DMS 273 treated with DMSO at 0.1 percent for 48 hours (cell line): Measurements from ENCODE around the gene LRRC1.

ENCODE experiments used
- DNase-seq: peaks from one replicate; lab custom pipeline; 2025; lab: John Stamatoyannopoulos, UW

The LRRC1 gene

DNA sequence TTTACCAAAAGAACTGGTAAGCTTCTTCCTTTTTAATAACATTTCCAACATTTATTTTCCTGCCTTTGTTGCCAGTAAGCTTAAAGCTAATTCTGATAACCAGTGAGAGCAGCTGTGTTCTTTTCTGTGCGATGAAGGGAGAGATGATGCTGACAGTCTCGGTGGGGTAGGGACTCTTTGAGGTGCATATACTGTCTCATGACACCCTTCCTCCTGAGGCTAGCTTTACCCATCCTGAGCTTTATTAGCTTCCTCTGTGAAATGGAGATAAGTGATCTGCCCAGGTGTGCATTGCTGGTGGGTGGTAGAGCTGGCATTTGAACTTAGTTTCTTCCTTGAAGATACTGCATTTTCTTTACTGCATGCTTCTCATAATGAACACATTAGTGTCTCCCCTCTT lies 92.5 kb downstream of the LRRC1 start:
- no peak for DNase-seq

DNA sequence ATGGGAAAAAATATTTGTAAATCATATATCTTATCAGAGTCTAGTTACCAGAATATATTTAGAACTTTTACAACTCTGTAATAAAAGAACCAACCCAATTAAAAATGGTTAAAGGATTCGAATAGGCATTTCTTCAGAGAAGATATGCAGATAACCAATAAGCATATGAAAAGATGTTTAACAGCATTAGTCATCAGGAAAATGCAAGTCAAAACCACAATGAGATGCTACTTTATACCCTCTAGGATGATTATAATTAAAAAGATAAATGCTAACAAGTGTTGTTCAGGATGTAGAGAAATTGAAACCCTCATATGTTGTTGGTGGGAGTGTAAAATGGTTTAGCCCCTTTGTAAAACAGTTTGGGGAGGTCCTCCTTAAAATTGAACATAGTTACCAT lies 94.1 kb downstream of the LRRC1 start:
- DNase-seq, result no peak

GRCh38 chr6:53889365-53889764 lies 94.6 kb downstream of the LRRC1 start:
- no peak for DNase-seq

GRCh38 chr6:53892707-53893106 lies 97.9 kb downstream of the LRRC1 start:
- no peak for DNase-seq

DNA sequence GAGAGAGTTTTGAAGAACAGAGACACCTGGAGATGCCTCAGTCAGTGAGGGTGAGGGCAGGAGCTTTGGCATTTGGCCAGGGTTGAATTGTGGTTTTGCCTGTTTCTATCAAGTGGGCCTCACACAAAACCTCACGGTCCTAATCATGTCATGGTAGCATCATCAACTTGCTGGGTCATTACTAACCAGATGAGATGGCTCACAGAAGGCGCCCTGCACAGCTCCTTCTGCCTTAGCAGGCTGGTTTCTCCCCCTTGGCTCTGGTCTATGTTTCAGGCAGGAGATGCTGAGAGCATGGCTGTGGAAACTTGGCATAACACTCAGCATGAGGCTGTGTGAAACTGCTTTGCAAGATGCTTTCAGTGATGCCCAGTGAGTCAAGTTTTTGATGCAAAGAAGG lies 99.3 kb downstream of the LRRC1 start:
- DNase-seq, result peak; percentile 33

GRCh38 chr6:53896196-53896595 lies 101.4 kb downstream of the LRRC1 start:
- no peak for DNase-seq

GRCh38 chr6:53898026-53898795 lies 103.4 kb downstream of the LRRC1 start:
- DNase-seq, result no peak

- DNase-seq, result no peak
Observed at GRCh38 chr6:53899512-53899911, 104.7 kb downstream of the LRRC1 start.

DNA sequence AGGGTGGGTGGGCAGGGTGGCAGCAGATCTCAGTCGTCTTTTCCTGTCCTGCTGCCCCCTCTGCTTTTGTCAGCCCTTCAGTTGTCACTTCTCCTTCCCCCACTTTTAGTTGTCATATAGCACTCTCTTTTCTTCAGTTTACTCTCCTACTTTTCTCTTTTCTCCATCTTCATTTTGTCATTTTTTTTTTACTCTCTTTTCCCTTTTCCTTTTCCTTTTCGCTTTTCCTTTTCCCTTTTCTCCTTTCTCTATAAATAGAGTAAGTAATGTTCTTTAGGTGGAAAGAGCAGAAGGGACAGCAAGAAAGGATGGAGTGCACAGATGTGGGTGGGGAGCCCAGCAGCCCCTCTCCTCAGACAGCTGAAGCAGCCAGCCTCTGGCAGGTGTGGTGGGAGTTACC lies 108.6 kb downstream of the LRRC1 start:
- DNase-seq, result no peak

- DNase-seq, result no peak
Observed at GRCh38 chr6:53906103-53906502, 111.3 kb downstream of the LRRC1 start.

GRCh38 chr6:53906842-53907241 lies 112.0 kb downstream of the LRRC1 start:
- no peak for DNase-seq

- DNase-seq, result no peak
Observed at GRCh38 chr6:53910834-53911233, 116.0 kb downstream of the LRRC1 start.

- DNase-seq, result no peak
Observed at GRCh38 chr6:53912661-53913060, 117.9 kb downstream of the LRRC1 start.

GRCh38 chr6:53913286-53913685 lies 118.5 kb downstream of the LRRC1 start:
- DNase-seq, result no peak

DNA sequence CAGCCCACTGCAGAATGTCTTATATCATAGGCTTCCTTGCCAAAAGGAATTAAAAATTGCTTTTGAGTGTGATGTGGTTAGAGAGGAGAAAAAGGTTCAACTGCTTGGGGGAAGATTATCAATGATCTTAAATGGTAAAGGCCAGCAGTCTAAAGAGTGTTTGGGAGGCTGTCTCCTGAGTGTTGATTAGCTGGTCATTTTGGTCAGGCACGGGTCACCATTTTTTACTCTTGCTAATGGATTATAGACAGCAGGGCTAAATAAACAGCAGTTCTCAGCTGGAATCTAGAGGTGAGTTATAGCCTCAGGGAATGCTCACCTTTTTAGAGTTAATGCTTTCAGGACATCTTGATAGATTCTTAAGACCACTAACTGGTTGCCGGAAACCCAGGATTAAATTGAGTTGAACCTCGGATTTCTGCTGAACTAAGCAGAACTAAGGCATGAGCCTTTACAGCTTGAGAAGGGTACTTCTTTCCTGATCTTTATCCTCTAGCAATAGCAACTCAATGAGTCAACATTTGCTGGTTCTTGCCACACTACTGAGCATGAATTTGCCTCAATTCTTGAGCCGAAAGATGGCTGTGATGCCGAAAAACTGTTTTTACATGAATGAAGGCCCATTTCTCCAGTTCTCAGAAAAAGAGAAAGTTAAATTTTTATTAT lies 120.4 kb downstream of the LRRC1 start:
- no peak for DNase-seq

DNA sequence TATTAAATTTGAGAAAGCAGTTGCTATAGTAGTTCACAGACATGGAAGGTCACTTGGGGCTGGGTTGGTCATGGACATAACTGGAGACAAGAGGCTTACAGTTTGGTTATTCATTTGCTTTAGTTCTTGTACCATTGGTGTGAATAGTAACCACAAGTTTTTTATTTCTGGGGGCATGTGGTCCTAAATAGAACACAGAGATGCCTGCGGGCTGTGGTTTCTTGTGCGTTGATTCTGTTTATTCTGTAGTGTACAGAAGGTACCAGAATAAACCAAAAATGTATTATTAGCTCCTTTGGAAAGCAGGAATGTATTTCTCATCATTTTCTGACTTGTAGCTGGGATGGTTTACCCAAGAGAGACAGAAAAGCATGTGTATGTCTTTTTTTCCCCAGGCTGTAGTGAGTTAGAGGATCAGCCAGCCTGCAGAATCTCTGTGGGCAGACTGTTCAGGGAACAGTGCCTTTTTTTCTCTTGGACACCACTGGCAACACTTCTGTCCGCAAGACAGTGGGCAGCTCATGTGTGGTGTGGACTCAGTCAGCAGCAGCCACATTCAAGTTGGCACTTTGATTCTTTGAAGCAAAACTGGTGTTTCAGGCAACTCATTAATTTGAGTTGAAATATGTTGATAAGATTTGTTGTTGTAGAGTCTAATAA lies 122.1 kb downstream of the LRRC1 start:
- DNase-seq, result no peak

DNA sequence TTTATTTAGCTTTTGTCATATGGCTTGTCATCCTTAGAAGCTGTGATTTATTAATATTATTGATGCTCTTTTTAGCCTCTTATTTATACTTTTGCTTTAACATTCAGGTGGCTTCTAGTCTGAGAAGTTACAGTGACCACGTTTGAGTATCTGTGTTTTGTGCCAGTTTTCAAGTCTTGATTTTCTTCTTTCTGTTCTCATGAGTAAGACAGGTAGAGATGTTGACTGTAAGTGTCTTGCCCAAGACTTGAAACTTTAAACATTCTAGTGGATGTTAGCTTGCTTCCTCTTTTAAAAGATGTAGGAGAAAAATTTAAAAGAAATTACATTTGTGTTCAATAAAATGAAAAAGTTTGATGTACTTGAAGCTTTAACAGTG lies 122.6 kb downstream of the LRRC1 start:
- no peak for DNase-seq

GRCh38 chr6:53918854-53919510 lies 124.2 kb downstream of the LRRC1 start:
- DNase-seq, result no peak

GRCh38 chr6:53919881-53920360 lies 125.1 kb downstream of the LRRC1 start:
- no peak for DNase-seq

GRCh38 chr6:53920881-53921280 lies 126.1 kb downstream of the LRRC1 start:
- no peak for DNase-seq

DNA sequence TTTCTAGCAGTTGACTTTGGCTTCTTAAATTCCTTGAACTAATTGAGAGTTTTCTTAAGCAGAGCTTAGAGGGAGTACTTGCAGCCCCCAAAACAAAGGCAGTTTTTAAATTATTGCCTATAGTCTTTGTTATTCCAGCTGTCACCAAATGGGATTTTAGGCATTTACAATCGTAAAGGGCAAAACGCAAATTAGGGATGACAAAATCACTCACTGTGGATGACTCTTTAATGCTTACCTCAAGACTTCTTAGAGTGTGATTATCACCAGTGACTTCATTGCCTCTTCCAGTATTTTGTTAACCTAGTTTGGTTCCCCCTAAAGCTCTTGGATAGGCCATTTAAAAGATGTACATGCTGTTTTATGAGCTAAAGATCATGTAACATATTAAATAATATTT lies 126.8 kb downstream of the LRRC1 start:
- no peak for DNase-seq

GRCh38 chr6:53922539-53922981 lies 127.8 kb downstream of the LRRC1 start:
- no peak for DNase-seq

DNA sequence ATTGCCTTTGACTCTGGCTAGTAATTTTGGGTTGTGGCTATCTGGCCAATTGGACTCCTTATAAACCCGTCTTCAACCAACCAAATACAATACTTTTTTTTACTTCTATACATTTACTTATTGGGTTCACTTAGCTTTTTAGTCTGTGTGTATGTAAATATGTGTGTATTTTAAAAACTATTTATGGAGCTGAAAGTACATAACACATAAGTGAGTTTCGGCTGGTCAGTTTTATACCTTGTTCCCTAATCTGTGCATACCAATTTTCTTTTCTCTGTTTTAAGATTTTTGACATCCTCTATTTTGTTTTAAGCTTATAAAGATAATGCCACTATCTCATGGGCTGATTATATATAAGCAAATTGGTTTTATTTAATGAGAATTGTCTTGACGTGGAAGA lies 129.5 kb downstream of the LRRC1 start:
- DNase-seq, result no peak
